Activated effector memory CD4-positive, alpha-beta T cell treated with Interleukin-2 at 50 U/mL for 16 hours (primary cell): ENCODE results near the gene DOCK9.
"Not testable (repeated sequence)": the region's sequence is repeated elsewhere in the genome, so short reads cannot be mapped to it uniquely, and the experiment has no call there.

Experiments
- DNase-seq: peaks from one replicate; pipeline ENCODE4 v3.0.0-alpha.2; 2020

The DOCK9 gene

DNA sequence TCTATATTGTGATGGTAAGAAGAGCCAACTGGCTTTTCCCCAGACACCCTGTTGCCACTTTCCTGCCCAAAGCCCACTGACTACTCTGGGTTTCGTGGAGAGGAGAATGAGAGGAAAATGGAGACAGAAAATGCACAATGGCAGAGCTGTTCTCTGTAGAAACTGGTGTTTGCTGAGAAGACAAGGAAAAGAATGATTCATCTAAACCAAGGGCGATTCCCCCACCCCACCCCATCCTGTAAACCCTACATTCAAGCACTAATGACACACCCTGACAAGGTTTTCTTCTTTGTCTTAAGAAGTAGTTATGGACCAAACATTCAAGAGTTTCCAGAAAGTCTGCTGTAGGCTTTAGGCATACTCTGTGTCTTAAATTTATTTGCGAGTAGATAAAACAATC, 68.8 kb downstream of the DOCK9 start:
- no peak for DNase-seq

- DNase-seq: no peak
Measured at GRCh38 chr13:98906746-98907502, 70.9 kb downstream of the DOCK9 start.

GRCh38 chr13:98905199-98905598, 72.7 kb downstream of the DOCK9 start:
- no peak for DNase-seq

- no peak for DNase-seq
Measured at GRCh38 chr13:98900442-98900841, 77.4 kb downstream of the DOCK9 start.

DNA sequence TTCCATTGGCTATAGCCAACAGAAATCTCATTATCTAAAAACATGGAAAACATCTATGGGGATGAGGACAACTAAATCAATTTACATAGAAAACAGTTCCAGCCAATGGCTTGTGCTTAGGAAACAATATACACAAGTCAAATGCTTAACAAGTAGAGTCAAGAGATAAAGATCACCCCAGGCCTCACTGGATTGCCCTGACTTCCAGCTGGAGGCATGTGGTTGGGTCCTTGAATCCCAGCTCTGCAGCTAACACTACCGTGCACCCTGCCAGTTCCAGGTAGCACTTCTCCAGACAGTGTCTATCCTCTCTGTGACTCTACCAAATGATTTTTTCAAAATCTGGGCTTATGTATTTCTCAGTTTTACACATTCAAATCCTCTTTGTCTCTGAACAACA, 80.2 kb downstream of the DOCK9 start:
- DNase-seq: no peak

- DNase-seq: no peak
Measured at GRCh38 chr13:98896868-98897144, 81.1 kb downstream of the DOCK9 start.

DNA sequence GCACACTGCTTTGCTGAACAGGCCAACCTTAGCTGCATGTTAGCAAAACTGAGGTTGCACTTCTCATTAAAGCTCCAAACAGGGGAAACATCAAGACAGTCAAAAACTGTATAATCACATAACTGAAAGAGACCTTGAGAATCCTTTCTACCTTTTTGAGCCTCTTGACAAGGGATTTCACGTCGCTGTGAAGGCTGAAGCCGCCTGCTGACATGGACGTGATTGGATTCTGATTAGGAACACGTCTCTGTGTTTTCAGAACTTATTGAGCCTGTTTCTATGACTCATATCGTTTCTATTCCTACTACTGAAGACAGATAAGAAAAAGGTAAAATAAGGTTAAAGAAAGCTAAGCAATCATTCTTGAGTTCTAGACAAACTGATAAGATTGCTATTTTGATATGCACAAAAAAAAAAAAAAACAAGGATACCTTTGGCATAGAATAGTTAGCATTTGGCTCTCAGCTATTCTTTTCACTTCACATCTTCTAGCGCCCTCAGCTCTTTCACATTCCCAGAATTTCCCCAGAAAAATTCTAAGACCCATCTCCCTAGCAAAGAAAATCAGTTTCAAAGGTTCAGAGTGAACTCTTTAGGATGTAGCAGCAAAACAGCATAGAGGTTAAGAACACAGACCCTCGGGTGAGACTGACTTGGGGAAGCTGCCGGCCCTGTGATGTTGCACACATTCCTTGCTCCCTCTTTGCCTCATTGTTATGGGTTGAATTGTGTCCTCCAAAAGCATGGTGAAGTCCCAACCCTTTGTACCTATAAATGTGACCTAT, 81.6 kb downstream of the DOCK9 start:
- no peak for DNase-seq

- DNase-seq: not testable (repeated sequence)
Measured at GRCh38 chr13:98894814-98895213, 83.0 kb downstream of the DOCK9 start.

GRCh38 chr13:98893371-98893770, 84.5 kb downstream of the DOCK9 start:
- no peak for DNase-seq

DNA sequence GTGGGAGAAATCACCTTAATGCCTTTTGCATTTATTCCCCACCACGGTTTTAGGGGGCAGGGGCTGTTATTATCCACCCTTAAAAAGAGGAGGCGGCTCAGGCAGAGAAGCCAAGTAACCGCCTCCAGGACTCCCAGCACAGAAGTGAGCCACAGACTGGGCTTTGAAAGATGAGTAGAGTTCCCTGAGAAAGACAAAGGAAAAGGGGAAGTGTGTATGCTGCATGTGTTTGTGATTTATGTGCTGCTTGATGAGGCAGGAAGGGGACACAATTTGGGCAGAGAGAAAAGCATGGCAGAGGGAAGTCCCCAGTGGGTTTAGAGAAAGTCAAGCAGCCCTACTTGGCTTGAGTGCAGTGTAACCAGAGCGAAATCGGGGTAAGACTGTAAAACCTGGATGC, 85.0 kb downstream of the DOCK9 start:
- no peak for DNase-seq

GRCh38 chr13:98892077-98892476, 85.8 kb downstream of the DOCK9 start:
- DNase-seq: no peak

DNA sequence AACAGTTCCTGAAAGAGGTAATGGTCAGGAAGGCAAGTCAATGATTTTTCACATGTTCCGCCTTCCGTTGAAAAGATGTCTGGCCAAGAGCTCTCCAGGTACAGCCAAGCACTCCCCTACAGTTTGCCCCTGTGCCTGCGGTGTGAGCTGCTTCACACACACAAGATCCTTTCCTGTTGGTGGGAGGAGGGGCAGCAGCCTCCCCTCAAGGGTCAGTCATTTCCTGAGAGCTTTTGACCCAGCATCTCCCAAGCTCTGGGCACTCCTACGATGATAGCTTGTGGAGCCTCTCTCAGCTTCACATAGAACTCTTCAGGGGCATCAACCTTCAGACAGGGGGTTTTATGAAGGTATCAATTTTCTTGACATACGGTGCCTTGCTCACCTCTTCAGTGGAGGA, 86.9 kb downstream of the DOCK9 start:
- DNase-seq: no peak

DNA sequence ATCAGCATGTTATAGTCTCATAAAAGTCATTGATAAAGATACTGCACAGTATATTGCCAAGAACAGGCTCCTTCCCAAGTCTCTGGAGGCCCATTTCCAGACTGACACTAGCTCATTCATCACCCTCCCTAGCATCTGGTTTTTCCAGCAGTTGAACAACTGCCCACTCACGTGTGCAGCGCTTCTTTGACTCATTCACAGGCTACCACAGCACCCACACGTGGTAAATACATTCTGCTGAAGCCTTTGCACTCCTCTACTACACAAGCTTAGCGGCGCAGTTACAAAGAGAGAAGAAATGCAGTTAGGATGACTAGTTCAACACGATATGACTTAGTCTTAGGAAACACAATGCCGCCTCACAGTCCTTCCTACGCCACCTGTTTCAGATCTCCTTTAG, 87.7 kb downstream of the DOCK9 start:
- DNase-seq: no peak

DNA sequence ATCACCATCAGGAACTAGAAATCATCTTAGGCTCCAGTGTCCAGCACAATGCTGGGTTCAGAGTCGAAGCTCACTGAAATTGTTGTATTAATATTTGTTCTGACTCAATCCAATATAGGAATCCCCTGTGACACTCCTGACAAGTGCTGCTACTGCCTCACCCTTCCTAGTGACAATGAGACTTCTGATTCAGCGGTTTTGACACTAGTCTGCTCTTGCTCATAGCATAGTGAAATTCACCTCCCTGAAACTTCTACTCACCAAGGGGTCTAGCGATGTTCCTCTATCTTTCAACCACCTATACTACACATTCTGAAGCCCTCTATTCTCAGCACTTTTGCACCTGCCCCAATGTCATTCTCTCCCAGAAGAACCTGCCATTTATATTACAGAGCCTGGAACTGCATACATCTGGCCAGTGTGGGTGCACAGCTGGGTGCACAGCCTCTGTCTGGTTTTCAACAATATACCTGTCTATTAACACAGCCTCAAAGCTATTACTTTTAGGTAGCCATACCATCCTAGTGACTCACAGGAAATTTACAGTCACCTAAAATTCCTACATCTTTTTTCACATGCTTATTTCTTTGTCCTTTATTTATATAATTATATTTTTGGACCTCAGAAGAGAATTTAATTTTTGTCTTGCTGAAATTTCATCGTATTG, 88.3 kb downstream of the DOCK9 start:
- DNase-seq: no peak

GRCh38 chr13:98888890-98889279, 89.0 kb downstream of the DOCK9 start:
- DNase-seq: no peak

DNA sequence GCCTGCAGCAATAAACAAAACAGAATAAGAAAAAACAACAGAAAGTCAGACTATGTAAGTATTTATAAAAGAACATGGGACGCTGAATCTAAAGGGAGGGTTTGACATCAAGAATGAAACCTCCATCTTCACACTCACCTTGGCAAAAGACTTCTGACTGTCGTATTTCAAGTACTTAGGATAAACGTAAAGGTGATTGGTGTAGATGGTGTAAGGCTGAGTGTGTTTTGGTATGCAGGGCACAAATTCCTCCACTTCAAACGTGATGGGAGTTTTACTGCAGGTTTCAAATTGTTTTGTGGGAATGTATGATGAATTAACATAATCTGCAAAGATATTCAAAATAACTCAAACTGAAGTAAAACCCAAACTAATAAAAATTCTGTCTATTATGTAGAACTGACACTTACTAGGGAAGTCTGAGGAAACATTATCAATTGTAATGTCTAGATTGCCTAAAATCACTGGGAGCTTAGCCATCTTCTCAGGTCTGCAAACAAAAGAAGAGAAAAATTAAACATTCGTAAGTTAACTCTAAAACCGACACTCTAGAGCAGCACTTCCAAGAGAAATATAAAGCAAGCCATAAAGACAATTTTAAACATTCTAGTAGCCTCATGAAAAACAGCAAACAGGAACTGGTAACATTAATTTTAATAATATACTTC, 89.5 kb downstream of the DOCK9 start:
- DNase-seq: no peak

DNA sequence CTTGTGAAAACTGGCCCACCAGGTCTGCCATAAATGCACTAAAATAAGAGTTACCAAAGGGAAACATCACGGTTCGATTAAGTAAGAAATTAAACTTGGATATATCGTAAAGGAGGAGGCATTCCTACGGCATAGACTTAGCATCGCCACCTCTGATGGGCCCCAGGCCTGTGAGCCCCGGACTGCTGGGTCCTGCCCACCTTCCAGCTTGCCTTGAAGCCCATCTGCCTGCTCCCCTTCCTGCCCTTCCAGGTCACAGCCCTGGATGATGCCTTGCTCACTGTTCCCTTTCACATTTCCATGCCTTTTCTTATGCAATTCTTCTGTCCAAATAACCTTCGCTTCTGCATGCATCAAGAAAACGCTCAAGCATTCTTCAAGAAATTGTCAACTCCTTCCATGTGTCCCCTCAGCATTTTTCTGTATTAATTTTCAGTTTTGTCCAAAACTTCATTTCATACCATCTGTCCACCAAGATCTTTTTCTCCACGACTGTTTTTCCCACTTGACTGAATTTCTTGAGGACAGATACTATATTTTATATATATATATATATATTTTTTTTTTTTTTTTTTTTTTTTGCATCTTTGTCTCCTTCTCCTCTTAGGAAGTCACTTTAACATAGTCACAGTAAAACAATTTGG, 91.2 kb downstream of the DOCK9 start:
- DNase-seq: no peak

DNA sequence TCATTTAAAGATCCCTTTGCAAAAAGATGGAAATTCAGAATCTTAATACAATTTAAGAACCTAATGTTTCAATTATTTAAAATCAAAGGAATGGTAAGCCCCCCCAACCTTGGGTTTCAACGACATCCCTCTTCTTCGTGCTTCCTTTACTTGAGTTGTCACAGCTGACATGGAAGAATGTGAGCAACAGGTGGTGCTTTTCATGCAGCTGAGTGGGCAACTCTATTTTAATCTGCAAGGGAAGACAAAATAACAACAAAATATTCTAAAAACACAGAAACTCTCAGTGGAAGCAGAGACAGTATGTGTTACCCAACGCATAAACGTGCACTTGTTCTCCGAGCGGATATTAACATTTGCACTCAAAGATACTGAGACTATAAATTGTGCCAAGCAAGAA, 92.3 kb downstream of the DOCK9 start:
- DNase-seq: no peak

GRCh38 chr13:98883998-98884397, 93.9 kb downstream of the DOCK9 start:
- no peak for DNase-seq

- DNase-seq: no peak
Measured at GRCh38 chr13:98881390-98881789, 96.5 kb downstream of the DOCK9 start.

- no peak for DNase-seq
Measured at GRCh38 chr13:98880677-98881076, 97.2 kb downstream of the DOCK9 start.

DNA sequence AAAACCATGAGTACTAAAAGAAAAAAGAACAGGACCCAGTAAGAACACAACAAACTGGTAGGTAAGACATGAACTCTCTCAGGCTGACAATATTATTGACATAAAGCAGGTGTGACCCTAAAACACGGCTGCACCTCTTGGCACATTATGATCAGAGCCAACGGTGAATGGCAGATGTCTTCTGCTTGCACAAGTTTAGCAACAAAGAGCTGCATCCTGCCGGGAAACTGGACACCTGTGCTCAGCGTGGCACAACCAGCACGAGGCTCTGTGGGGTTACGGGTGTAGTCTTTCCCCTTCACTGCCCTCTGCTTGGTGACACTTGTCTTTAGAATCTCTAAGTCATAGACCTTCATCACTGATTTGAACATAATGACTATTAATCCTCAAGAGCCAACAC, 97.9 kb downstream of the DOCK9 start:
- no peak for DNase-seq

- no peak for DNase-seq
Measured at GRCh38 chr13:98879127-98879520, 98.7 kb downstream of the DOCK9 start.
